K562 (cell line): ENCODE results near the gene AHCYL1. TPM values are rescaled to one million over a fixed set of nuclear protein-coding genes. Genes with fewer than 3 reads are reported as not detected.
A peak's percentile ranks its signal among the peaks of the same experiment; 100 is the strongest.

Experiments
- ATAC-seq: fragments of 200-7000 bp; cut with Tn5 transposase; 3 replicates; pipeline ENCODE4 v1.9.1; 2020; ENCODE audit warnings: moderate library complexity
- BruUV-seq: library from RNA; stranded (reverse); fragments of 400-500 nt; replicated peaks from 2 replicates; lab custom pipeline; 2021; lab: Mats Ljungman, UMichigan
- CTCF ChIA-PET: fragments of 300-600 bp; formaldehyde crosslinking; extraction: SDS; loops from one replicate; lab custom pipeline; 2021; ENCODE audit warnings: low intra/inter-chr PET ratio; lab: Yijun Ruan, JAX
- POLR2A ChIA-PET: fragments of 300-600, 350-650 bp; sonication (Branson Sonifier 250); formaldehyde crosslinking; extraction: SDS; loops from one replicate; lab custom pipeline; 2021; ENCODE audit warnings: antibody characterized with exemption, inconsistent platforms; lab: Yijun Ruan, JAX
- DNase-seq, 4 experiments: peaks; one replicate each; pipeline versions ENCODE4 v3.0.0 to v3.0.0-alpha.2; 2011 to 2018; ENCODE audit warnings: low spot score in 3 of 4, mixed read lengths in 3 of 4; ENCODE audit errors: extremely low read depth in 1 of 4
- FAIRE-seq: peaks from 2 replicates; lab custom pipeline; 2011; peaks lifted over from hg19 to GRCh38; lab: Jason Lieb, UNC
- H2AFZ ChIP-seq: 2 replicates; pipeline ENCODE4 v1.6.0; 2011; ENCODE audit warnings: low read depth, low read length, control low read depth, inconsistent platforms
- H3K27ac ChIP-seq: fragments of 200-600 bp; 3 replicates; pipeline ENCODE4 v1.8.0; 2011; ENCODE audit warnings: low read depth, mild to moderate bottlenecking, control low read depth, inconsistent platforms, low read length, moderate library complexity, mixed read lengths; ENCODE audit errors: extremely low read depth
- H3K27me3 ChIP-seq, 2 experiments: fragments of 300-600 bp in 1 of 2; 2 replicates in 1 of 2; 3 replicates in 1 of 2; pipeline versions ENCODE4 v1.6.0 to v1.8.0; 2011; ENCODE audit warnings: inconsistent platforms in 2 of 2, low read length in 2 of 2, mild to moderate bottlenecking in 1 of 2, mixed read lengths in 1 of 2, moderate library complexity in 1 of 2; ENCODE audit not compliant: control insufficient read depth in 2 of 2, insufficient read depth in 2 of 2
- H3K36me3 ChIP-seq: fragments of 300-600 bp; 3 replicates; pipeline ENCODE4 v1.8.0; 2011; ENCODE audit warnings: mild to moderate bottlenecking, low read length, inconsistent platforms; ENCODE audit not compliant: control insufficient read depth, insufficient read depth
- H3K4me1 ChIP-seq, 2 experiments: fragments of 200-600 bp in 1 of 2; replicated peaks in 1 of 2; 2 replicates in 1 of 2; 3 replicates in 1 of 2; pipeline versions ENCODE4 v1.5.1 to v1.8.0; 2011; ENCODE audit warnings: inconsistent platforms in 2 of 2, low read length in 2 of 2, mild to moderate bottlenecking in 1 of 2, mixed read lengths in 1 of 2, moderate library complexity in 1 of 2; ENCODE audit not compliant: control insufficient read depth in 2 of 2, insufficient read depth in 2 of 2
- H3K4me2 ChIP-seq: 2 replicates; pipeline ENCODE4 v1.6.1; 2011; ENCODE audit warnings: low read length, control low read depth, inconsistent platforms, mixed read lengths; ENCODE audit not compliant: insufficient read depth
- H3K4me3 ChIP-seq: fragments of 200-600 bp; sonication (generic), shearing (Covaris generic); 2 replicates; pipeline ENCODE4 v1.5.1; 2016; ENCODE audit warnings: control low read depth, inconsistent platforms
- H3K79me2 ChIP-seq: fragments of 200-600 bp; 3 replicates; pipeline ENCODE4 v1.8.0; 2011; ENCODE audit warnings: low read length, inconsistent platforms; ENCODE audit not compliant: control insufficient read depth, insufficient read depth
- H3K9ac ChIP-seq, 2 experiments: 2 replicates each; pipeline versions ENCODE4 v1.6.0 to v1.6.1; 2011; ENCODE audit warnings: low read depth in 2 of 2, low read length in 2 of 2, control low read depth in 1 of 2, inconsistent platforms in 1 of 2, mild to moderate bottlenecking in 1 of 2, mixed read lengths in 1 of 2; ENCODE audit not compliant: insufficient read depth in 1 of 2
- H3K9me1 ChIP-seq: one replicate; pipeline ENCODE4 v1.6.0; 2011; ENCODE audit warnings: inconsistent platforms, mild to moderate bottlenecking, low read length, moderate library complexity; ENCODE audit not compliant: control insufficient read depth, insufficient read depth
- H3K9me3 ChIP-seq: replicated peaks from 2 replicates; pipeline ENCODE4 v1.5.1; 2011; ENCODE audit warnings: low read depth, low read length, inconsistent platforms; ENCODE audit not compliant: control insufficient read depth, insufficient read depth
- H4K20me1 ChIP-seq: replicated peaks from 2 replicates; pipeline ENCODE4 v1.6.1; 2011; ENCODE audit warnings: low read length, inconsistent platforms, mixed read lengths; ENCODE audit not compliant: control insufficient read depth, insufficient read depth
- CBX2 ChIP-seq: fragments of 200-600 bp; sonication (generic); IDR thresholded peaks from one replicate; pipeline ENCODE4 v1.6.1; 2012; ENCODE audit warnings: mild to moderate bottlenecking, low read length, inconsistent platforms; ENCODE audit not compliant: insufficient read depth, poor library complexity, severe bottlenecking
- CCAR2 ChIP-seq: fragments of 200-400 bp; formaldehyde crosslinking; IDR thresholded peaks from 2 replicates; pipeline ENCODE4 v1.6.1; 2017; ENCODE audit warnings: mild to moderate bottlenecking, low read depth, low read length
- ERF ChIP-seq: fragments of 450-650 bp; formaldehyde crosslinking; IDR thresholded peaks from 2 replicates; pipeline ENCODE4 v1.4.0; 2020; ENCODE audit warnings: mild to moderate bottlenecking, mixed read lengths
- ETS2 ChIP-seq: IDR thresholded peaks from 2 replicates; pipeline ENCODE4 v1.6.1; 2016; ENCODE audit warnings: borderline replicate concordance, missing genetic modification characterization, mild to moderate bottlenecking, moderate library complexity, missing compliant biosample characterization; ENCODE audit not compliant: poor library complexity, severe bottlenecking
- FOXJ2 ChIP-seq: fragments of 200-800 bp; sonication (Bioruptor generic); IDR thresholded peaks from 2 replicates; pipeline ENCODE4 v1.6.1; 2016; ENCODE audit warnings: missing genetic modification characterization, missing compliant biosample characterization
- KLF6 ChIP-seq: fragments of 250-450 bp; sonication (Bioruptor Pico); IDR thresholded peaks from 2 replicates; pipeline ENCODE4 v1.4.0; 2020; ENCODE audit warnings: mild to moderate bottlenecking, moderate library complexity, borderline replicate concordance
- POLR2A ChIP-seq: fragments of 450-650 bp; conservative IDR thresholded peaks from 2 replicates; pipeline ENCODE4 v1.6.1; 2016
- PTRF ChIP-seq: fragments of 450-650 bp; IDR thresholded peaks from 2 replicates; pipeline ENCODE4 v1.6.1; 2016; ENCODE audit warnings: mild to moderate bottlenecking, missing genetic modification characterization, missing compliant biosample characterization
- PURB ChIP-seq: sonication (generic); formaldehyde crosslinking; IDR thresholded peaks from 2 replicates; pipeline ENCODE4 v1.9.0; 2021; ENCODE audit warnings: low read depth, mild to moderate bottlenecking, missing genetic modification reagents
- STAT5A ChIP-seq: IDR thresholded peaks from 2 replicates; pipeline ENCODE4 v1.6.1; 2012; ENCODE audit warnings: low read length, inconsistent platforms, borderline replicate concordance
- YY1 ChIP-seq, 3 experiments: IDR thresholded peaks; 2 replicates each; pipeline ENCODE4 v1.6.1; 2011; ENCODE audit warnings: low read length in 2 of 3, mild to moderate bottlenecking in 2 of 3, moderate library complexity in 2 of 3, borderline replicate concordance in 1 of 3, control low read depth in 1 of 3, low read depth in 1 of 3; ENCODE audit not compliant: insufficient read depth in 3 of 3, insufficient replicate concordance in 2 of 3, control insufficient read depth in 1 of 3, insufficient read length in 1 of 3; ENCODE audit errors: extremely low read depth in 1 of 3
- ZNF174 ChIP-seq: fragments of 250-450 bp; sonication (Bioruptor Pico); IDR thresholded peaks from 2 replicates; pipeline ENCODE4 v1.4.0; 2020; ENCODE audit warnings: mild to moderate bottlenecking
- ZNF212 ChIP-seq: fragments of 450-650 bp; formaldehyde crosslinking; IDR thresholded peaks from 2 replicates; pipeline ENCODE4 v1.4.0; 2020; ENCODE audit warnings: mild to moderate bottlenecking
- WGBS: fragments of 100-300 bp; shearing (Covaris generic); methylation state at CpG from one replicate; pipeline ENCODE4 v1.1.6; 2016; ENCODE audit warnings: low coverage, mixed read lengths; ENCODE audit not compliant: insufficient coverage; ENCODE audit errors: missing lambda C conversion rate; 5-methylcytosine and 5-hydroxymethylcytosine counted together
- in situ Hi-C: fragments of 300-500 bp; cut with MboI; formaldehyde crosslinking; loops from 4 replicates; pipeline ENCODE4 v1.15.0; 2018; ENCODE audit warnings: inconsistent platforms, mixed read lengths
- intact Hi-C: fragments of 100-400 bp; cut with micrococcal nuclease; formaldehyde crosslinking; loops from 2 replicates; pipeline ENCODE4 v1.14.2; 2022
- polyA plus RNA-seq, 8 experiments: library from polyadenylated mRNA; depleted of rRNA in 4 of 8; stranded (reverse) in 5 of 8; unstranded in 3 of 8; fragments of >200 nt; fragmentation: Nextera tagmentation in 2 of 8; fragmentation: Illumina TruSeq in 1 of 8; extraction: Ambion mirVana in 2 of 8; extraction: Trizol in 1 of 8; gene quantifications; 2 replicates each; pipeline versions ENCODE4 v1.2.1 to v1.2.3, GENCODE V29; 2011 to 2014; ENCODE audit warnings: inconsistent platforms in 1 of 8, missing spikeins in 1 of 8
- total RNA-seq, 7 experiments: library from RNA; depleted of rRNA in 6 of 7; stranded (reverse); fragments of >200 nt in 6 of 7; fragmentation: Illumina TruSeq in 2 of 7; extraction: Trizol in 2 of 7; gene quantifications; 2 replicates each; pipeline versions ENCODE4 v1.2.1 to v1.2.3, GENCODE V29; 2011 to 2021; ENCODE audit warnings: low replicate concordance in 1 of 7
- TF ChIP-seq, protein P1 (sequence below): sonication (generic); formaldehyde crosslinking; IDR thresholded peaks from 2 replicates; pipeline ENCODE4 v1.9.0; 2022; ENCODE audit warnings: mild to moderate bottlenecking, missing genetic modification reagents
- TF ChIP-seq, protein P2 (sequence below): sonication (generic); formaldehyde crosslinking; IDR thresholded peaks from 2 replicates; pipeline ENCODE4 v1.8.0; 2022; ENCODE audit warnings: mild to moderate bottlenecking, missing genetic modification reagents

The AHCYL1 gene
- total and polyA plus RNA-seq, 9 of the 15 experiments (the other 6 are each of a cell fraction or from before 2014, with no cell fraction given): 27.3 to 118 (median 44.5) TPM

DNA sequence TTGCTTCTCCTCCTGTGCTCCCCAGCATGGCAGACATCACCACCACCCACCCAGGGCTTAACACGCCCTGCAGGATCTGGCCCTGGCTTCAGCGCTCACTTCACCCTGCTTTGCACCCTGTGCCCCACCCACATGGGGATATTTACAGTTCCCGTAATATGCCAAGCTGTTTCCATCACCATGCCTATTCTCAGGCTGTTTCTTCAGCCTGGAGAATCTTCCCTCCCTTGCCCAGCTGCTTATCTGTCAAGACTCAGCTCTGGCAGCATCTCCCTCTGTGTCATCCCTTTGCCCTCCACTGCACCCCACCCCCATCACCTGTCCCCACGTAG is 3.6 kb upstream of the AHCYL1 start (continued):
- no peak for TF ChIP-seq STAT5A
- no peak for TF ChIP-seq CCAR2

DNA sequence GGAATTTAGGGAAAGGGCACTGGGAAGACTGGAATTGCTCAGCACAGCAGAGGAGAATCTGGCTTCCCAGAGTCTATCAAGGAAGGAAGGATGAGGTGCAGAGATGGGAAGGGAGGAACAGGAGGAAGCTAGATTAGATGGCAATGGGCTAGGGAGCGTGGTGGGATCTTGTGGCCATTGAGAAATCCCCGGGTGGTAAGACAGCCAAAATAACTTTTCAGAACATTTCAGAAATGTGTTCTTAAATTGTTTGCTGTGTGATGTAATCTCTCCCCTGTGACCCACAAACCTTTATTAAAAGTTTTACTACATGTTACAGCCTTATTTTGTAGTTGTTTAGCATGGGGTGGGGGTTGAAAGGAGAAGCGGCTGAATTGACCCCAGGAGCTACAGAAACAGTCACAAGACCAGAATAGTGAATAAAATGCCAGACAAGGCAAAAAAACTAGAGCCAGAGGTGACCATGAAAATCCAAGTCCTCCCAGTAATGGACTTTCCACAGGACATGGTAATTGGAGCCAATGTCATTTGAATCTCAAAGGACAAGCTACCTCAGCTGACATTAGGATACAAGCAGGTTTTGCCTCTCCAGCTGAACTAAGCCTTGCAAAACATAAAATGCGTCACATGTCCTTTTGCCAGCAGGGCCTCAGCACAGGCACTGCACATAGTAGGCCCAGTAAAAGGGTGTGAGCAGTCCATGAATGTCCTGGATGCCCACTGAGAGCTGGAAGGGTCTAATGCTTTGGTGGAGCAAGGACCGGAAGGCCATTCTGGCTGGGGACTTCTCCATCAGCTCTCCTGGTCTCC is 980 bp upstream of the AHCYL1 start:
- H3K36me3 ChIP-seq: peaks cover 22% of the 10 kb centered on the region
- H3K4me3 ChIP-seq: no peak overlapping the region
- peak overlapping the region; percentile 93 for H2AFZ ChIP-seq
- FAIRE-seq: no peak
- H3K79me2 ChIP-seq: peaks cover 40% of the 10 kb centered on the region
- 41% methylated on average over 5 of the region's 5 CpGs for WGBS
- ChIA-PET POLR2A (interaction anchor here (0.5 to 6.0 kb wide), 29 partner anchors 9 to 435 kb away, joined by 3 to 99 read pairs (median 4); partner anchors contain the start of genes GNAI3 and STRIP1), CTCF (interaction anchor here (0.8 to 6.8 kb wide), 5 partner anchors 61 to 340 kb away, joined by 3 to 202 read pairs (median 3); no protein-coding TSS in a partner anchor)
- H3K27ac ChIP-seq: no peak overlapping the region; the same call in 2 of the 3 replicates
- no peaks in the 10 kb centered on the region for H3K27me3 ChIP-seq
- peaks cover 8% of the 10 kb centered on the region; the same call in 1 of the 2 replicates for H4K20me1 ChIP-seq
- ATAC-seq: no peak
- H3K4me2 ChIP-seq: peak overlapping the region; percentile 94; the same call in 1 of the 2 replicates
- in situ Hi-C loops (loop anchor here (5.0 kb wide), 2 partner anchors 66 to 206 kb away; no protein-coding TSS in a partner anchor), intact Hi-C loops (loop anchor here (1.0 to 5.0 kb wide), 7 partner anchors 28 to 436 kb away; partner anchors contain the start of gene GNAI3)
- BruUV-seq: no TSS peak
- H3K4me1 ChIP-seq: peaks cover 29 to 52% of the 10 kb centered on the region in 2 experiments
- DNase-seq: no peak
- 0 out of 2 replicates have a peak, but pooled peaks cover 2% of the 10 kb centered on the region for H3K9me3 ChIP-seq
- H3K9ac ChIP-seq: peak overlapping the region; percentile 8 to 88; a peak in 1 of 4 replicates
- no peaks in the 10 kb centered on the region for H3K9me1 ChIP-seq
- no peak for TF ChIP-seq KLF6 (CRISPR knock-in tag)
- no peak for TF ChIP-seq PTRF
- TF ChIP-seq ZNF212 (CRISPR knock-in tag): 0 out of 2 replicates have a peak, but pooled peaks have one; percentile 3
- TF ChIP-seq, protein P1, sequence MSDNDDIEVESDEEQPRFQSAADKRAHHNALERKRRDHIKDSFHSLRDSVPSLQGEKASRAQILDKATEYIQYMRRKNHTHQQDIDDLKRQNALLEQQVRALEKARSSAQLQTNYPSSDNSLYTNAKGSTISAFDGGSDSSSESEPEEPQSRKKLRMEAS: no peak
- no peak for TF ChIP-seq POLR2A
- TF ChIP-seq FOXJ2 (tag): no peak
- TF ChIP-seq, protein P2, sequence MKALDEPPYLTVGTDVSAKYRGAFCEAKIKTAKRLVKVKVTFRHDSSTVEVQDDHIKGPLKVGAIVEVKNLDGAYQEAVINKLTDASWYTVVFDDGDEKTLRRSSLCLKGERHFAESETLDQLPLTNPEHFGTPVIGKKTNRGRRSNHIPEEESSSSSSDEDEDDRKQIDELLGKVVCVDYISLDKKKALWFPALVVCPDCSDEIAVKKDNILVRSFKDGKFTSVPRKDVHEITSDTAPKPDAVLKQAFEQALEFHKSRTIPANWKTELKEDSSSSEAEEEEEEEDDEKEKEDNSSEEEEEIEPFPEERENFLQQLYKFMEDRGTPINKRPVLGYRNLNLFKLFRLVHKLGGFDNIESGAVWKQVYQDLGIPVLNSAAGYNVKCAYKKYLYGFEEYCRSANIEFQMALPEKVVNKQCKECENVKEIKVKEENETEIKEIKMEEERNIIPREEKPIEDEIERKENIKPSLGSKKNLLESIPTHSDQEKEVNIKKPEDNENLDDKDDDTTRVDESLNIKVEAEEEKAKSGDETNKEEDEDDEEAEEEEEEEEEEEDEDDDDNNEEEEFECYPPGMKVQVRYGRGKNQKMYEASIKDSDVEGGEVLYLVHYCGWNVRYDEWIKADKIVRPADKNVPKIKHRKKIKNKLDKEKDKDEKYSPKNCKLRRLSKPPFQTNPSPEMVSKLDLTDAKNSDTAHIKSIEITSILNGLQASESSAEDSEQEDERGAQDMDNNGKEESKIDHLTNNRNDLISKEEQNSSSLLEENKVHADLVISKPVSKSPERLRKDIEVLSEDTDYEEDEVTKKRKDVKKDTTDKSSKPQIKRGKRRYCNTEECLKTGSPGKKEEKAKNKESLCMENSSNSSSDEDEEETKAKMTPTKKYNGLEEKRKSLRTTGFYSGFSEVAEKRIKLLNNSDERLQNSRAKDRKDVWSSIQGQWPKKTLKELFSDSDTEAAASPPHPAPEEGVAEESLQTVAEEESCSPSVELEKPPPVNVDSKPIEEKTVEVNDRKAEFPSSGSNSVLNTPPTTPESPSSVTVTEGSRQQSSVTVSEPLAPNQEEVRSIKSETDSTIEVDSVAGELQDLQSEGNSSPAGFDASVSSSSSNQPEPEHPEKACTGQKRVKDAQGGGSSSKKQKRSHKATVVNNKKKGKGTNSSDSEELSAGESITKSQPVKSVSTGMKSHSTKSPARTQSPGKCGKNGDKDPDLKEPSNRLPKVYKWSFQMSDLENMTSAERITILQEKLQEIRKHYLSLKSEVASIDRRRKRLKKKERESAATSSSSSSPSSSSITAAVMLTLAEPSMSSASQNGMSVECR: peak; percentile 14; the same call in 1 of the 2 replicates
- no peak for TF ChIP-seq CBX2
- no peak for TF ChIP-seq YY1 (IDR thresholded peaks at IDR 0.05; ENCODE audit: borderline replicate concordance in 1 of 3, control insufficient read depth in 1 of 3, extremely low read depth in 1 of 3, insufficient read depth in 3 of 3, insufficient read length in 1 of 3, insufficient replicate concordance in 2 of 3, low read depth in 1 of 3, low read length in 2 of 3)
- no peak for TF ChIP-seq ERF
- no peak for TF ChIP-seq ETS2 (tag)
- TF ChIP-seq ZNF174 (CRISPR knock-in tag): no peak
- TF ChIP-seq PURB (CRISPR knock-in tag): no peak
